Glutamatergic neuron (in vitro differentiated cells): ENCODE measurements around the gene SLC35F3. TPM values are rescaled to one million over a fixed set of nuclear protein-coding genes. Genes with fewer than 3 reads are reported as not detected.
"Not testable (repeated sequence)": the region's sequence is repeated elsewhere in the genome, so short reads cannot be mapped to it uniquely, and the experiment has no call there.

Experiments
- DNase-seq: peaks from one replicate; pipeline ENCODE4 v3.0.0; 2022
- H3K27ac Mint-ChIP-seq: one replicate; pipeline ENCODE4 v1.8.0; 2020; ENCODE audit warnings: mild to moderate bottlenecking, mixed read lengths, inconsistent platforms; ENCODE audit not compliant: unreplicated experiment
- H3K27me3 Mint-ChIP-seq: one replicate; pipeline ENCODE4 v1.8.0; 2020; ENCODE audit warnings: mild to moderate bottlenecking, moderate library complexity, mixed read lengths, inconsistent platforms; ENCODE audit not compliant: unreplicated experiment
- H3K36me3 Mint-ChIP-seq: one replicate; pipeline ENCODE4 v1.8.0; 2020; ENCODE audit warnings: mild to moderate bottlenecking, mixed read lengths, inconsistent platforms; ENCODE audit not compliant: unreplicated experiment
- H3K4me1 Mint-ChIP-seq: one replicate; pipeline ENCODE4 v1.8.0; 2020; ENCODE audit warnings: mild to moderate bottlenecking, low read depth, mixed read lengths, inconsistent platforms; ENCODE audit not compliant: unreplicated experiment
- H3K4me3 Mint-ChIP-seq: one replicate; pipeline ENCODE4 v1.8.0; 2020; ENCODE audit warnings: mild to moderate bottlenecking, mixed read lengths, inconsistent platforms; ENCODE audit not compliant: unreplicated experiment
- H3K9me3 Mint-ChIP-seq: one replicate; pipeline ENCODE4 v1.8.0; 2020; ENCODE audit warnings: mild to moderate bottlenecking, moderate library complexity, mixed read lengths, inconsistent platforms; ENCODE audit not compliant: unreplicated experiment
- CTCF ChIP-seq: fragments of 200-600 bp; sonication (generic); IDR thresholded peaks from one replicate; pipeline ENCODE4 v1.5.0; 2021; ENCODE audit not compliant: partially characterized antibody, unreplicated experiment
- total RNA-seq: library from RNA; stranded (reverse); fragmentation: NEBNext Ultra II Directional; extraction: Animal tissue kit (Norgen Biotek cat#: 25700); gene quantifications from one replicate; pipeline ENCODE4 v1.2.1, GENCODE V29; 2021; ENCODE audit not compliant: unreplicated experiment

The SLC35F3 gene
- total RNA-seq, 1 donor from 2014 or later, result 0.98 TPM

DNA sequence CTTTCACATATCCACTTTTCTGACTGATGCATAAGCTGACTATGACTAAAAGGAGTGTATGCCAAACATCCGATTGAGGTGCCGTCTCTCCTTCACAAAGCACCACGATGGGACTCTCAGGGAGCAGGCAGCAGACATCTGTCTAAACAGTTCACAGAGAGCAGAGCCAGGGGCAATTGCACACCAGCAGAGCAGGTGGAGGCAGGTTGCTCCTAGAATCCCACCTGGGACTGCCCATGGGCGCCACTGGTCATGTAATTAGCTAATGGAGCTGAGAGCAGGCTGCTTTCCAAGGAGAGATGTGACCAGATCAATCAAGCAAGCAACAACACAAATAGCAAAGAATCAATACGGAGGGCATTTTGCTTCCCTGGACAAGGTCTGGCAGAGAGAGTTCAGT is 438.3 kb downstream of the SLC35F3 start:
- DNase-seq, result peak; percentile 89

DNA sequence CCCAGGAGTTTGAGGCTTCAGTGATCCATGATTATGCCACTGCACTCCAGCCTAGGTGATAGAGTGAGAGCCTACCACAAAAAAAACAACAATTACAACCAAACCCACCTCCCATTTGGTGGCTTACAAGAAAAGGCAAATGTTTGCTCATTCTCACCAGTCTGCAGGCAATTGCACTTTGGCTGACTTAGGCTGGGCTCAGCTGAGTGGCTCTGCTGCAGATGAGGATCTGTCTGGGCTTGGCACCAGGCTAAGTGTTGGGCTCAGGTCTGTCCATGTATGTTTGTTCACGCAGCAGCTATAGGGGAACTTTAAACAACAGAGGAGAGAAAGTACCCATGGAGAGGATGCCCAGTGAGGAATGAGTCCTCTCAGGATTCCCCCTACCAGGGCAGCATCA is 440.8 kb downstream of the SLC35F3 start:
- Mint-ChIP-seq H3K9me3 (peaks cover 14% of the 10 kb centered on the region), H3K27me3 (peaks cover 8% of the 10 kb centered on the region), H3K27ac (no peak overlapping the region), H3K4me3 (no peak overlapping the region), H3K36me3 (peaks cover 6% of the 10 kb centered on the region), H3K4me1 (peaks cover 18% of the 10 kb centered on the region)
- DNase-seq, result no peak
- TF ChIP-seq CTCF, result no peak

More for the DNA sequence above, 438.3 kb downstream of the SLC35F3 start:
- no peak for TF ChIP-seq CTCF
- peak overlapping the region; percentile 93 for H3K27ac Mint-ChIP-seq
- peaks cover 16% of the 10 kb centered on the region for H3K36me3 Mint-ChIP-seq
- H3K9me3 Mint-ChIP-seq, result peaks cover 14% of the 10 kb centered on the region
- H3K27me3 Mint-ChIP-seq, result peaks cover 6% of the 10 kb centered on the region
- peaks cover 18% of the 10 kb centered on the region for H3K4me1 Mint-ChIP-seq
- peak overlapping the region; percentile 30 for H3K4me3 Mint-ChIP-seq

GRCh38 chr1:234348964-234349363 is 444.5 kb downstream of the SLC35F3 start:
- no peaks in the 10 kb centered on the region for H3K4me1 Mint-ChIP-seq
- H3K9me3 Mint-ChIP-seq, result no peaks in the 10 kb centered on the region
- peaks cover 2% of the 10 kb centered on the region for H3K27me3 Mint-ChIP-seq
- H3K4me3 Mint-ChIP-seq, result no peak overlapping the region
- no peak overlapping the region for H3K27ac Mint-ChIP-seq
- no peaks in the 10 kb centered on the region for H3K36me3 Mint-ChIP-seq
- no peak for TF ChIP-seq CTCF
- DNase-seq, result no peak

DNA sequence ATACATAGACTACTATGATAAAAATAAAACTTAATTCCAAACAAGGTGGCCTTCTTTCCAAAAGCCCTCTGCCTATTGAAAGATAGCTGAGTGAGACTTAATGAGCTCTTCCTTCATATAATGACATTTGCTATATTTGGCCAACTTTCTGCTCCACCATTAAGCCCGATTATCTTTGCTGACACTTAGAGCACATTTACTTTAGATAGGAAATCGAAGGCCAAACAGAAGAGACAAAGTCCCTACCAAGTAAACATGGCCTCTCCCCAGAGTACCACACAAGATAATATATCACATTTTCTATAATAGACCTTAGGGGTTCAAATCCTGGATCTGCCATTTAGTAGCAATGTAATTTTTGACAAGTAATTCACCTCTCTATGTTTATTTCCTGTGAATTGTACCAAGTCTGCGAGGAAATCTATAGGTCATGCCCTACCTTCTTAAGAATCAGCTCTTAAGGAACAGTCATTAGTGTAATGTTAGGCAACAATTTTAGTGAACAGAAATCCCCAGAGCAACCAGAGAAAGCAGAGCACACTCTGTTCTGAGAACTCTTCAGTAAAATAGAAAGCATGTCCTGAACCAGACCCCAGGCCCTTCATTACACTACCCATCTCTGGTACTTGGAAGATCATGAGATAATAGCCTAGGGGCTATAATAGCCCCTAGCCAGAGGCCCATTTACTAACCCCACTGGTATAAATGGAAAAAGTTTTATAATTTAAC is 451.5 kb downstream of the SLC35F3 start:
- no peak for TF ChIP-seq CTCF
- DNase-seq, result no peak
- Mint-ChIP-seq H3K36me3 (no peaks in the 10 kb centered on the region), H3K27ac (no peak overlapping the region), H3K9me3 (no peaks in the 10 kb centered on the region), H3K4me1 (no peaks in the 10 kb centered on the region), H3K4me3 (no peak overlapping the region), H3K27me3 (no peaks in the 10 kb centered on the region)

DNA sequence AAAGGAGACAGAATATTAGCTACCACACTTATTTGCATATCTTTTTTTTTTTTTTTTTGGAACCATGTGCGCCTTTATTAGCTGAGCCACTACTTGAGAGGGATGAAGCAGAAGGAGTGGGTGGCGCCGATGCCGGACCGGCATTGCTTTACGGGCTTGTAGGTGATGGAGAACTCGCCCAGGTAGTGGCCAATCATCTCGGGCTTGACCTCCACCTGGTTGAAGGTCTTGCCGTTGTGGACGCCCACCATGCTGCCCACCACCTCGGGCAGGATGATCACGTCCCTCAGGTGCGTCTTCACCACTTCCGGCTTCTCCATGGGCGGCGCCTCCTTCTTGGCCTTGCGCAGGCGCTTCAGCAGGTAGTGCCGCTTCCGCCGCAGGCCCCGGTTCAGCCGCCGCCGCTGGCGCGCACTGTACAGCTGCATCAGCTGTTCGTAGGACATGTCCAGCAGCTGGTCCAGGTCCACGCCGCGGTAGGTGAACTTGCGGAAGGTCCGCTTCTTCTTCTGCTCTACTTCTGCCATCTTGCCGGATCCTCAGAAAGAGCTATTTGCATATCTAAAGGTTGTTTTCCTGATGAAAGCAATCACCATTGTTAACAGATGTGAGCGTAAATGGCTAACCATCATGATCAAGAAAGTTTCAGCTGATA is 452.3 kb downstream of the SLC35F3 start:
- H3K4me3 Mint-ChIP-seq, H3K27me3 Mint-ChIP-seq, H3K4me1 Mint-ChIP-seq, H3K9me3 Mint-ChIP-seq, H3K36me3 Mint-ChIP-seq, H3K27ac Mint-ChIP-seq, DNase-seq: not testable (repeated sequence)
